GM19099 (cell line): ENCODE data around the gene SLC6A5.

ENCODE experiments used
- POLR2A ChIP-seq: IDR thresholded peaks from 3 replicates; pipeline ENCODE4 v1.6.1; 2011; ENCODE audit warnings: low read depth; ENCODE audit not compliant: insufficient read length; ENCODE audit errors: extremely low read depth

SLC6A5 gene

GRCh38 chr11:20610825-20611224 lies 11.4 kb downstream of the SLC6A5 start:
- TF ChIP-seq POLR2A: no peak

- no peak for TF ChIP-seq POLR2A
Observed at GRCh38 chr11:20611445-20611844, 12.0 kb downstream of the SLC6A5 start.

- no peak for TF ChIP-seq POLR2A
Observed at GRCh38 chr11:20611892-20612291, 12.5 kb downstream of the SLC6A5 start.

- no peak for TF ChIP-seq POLR2A
Observed at GRCh38 chr11:20612416-20612815, 13.0 kb downstream of the SLC6A5 start.

- no peak for TF ChIP-seq POLR2A
Observed at GRCh38 chr11:20616920-20617319, 17.5 kb downstream of the SLC6A5 start.

- no peak for TF ChIP-seq POLR2A
Observed at GRCh38 chr11:20617346-20618005, 18.1 kb downstream of the SLC6A5 start.

GRCh38 chr11:20618083-20618482 lies 18.7 kb downstream of the SLC6A5 start:
- no peak for TF ChIP-seq POLR2A

GRCh38 chr11:20620988-20621387 lies 21.6 kb downstream of the SLC6A5 start:
- TF ChIP-seq POLR2A: no peak

GRCh38 chr11:20621679-20622078 lies 22.3 kb downstream of the SLC6A5 start:
- TF ChIP-seq POLR2A: no peak

GRCh38 chr11:20623252-20623651 lies 23.8 kb downstream of the SLC6A5 start:
- no peak for TF ChIP-seq POLR2A

GRCh38 chr11:20626279-20626678 lies 26.9 kb downstream of the SLC6A5 start:
- TF ChIP-seq POLR2A: no peak

- no peak for TF ChIP-seq POLR2A
Observed at GRCh38 chr11:20627026-20627425, 27.6 kb downstream of the SLC6A5 start.

GRCh38 chr11:20627701-20628100 lies 28.3 kb downstream of the SLC6A5 start:
- TF ChIP-seq POLR2A: no peak

GRCh38 chr11:20631519-20632168 lies 32.2 kb downstream of the SLC6A5 start:
- TF ChIP-seq POLR2A: no peak

- TF ChIP-seq POLR2A: no peak
Observed at GRCh38 chr11:20632169-20632532, 32.7 kb downstream of the SLC6A5 start.

GRCh38 chr11:20634044-20634443 lies 34.6 kb downstream of the SLC6A5 start:
- TF ChIP-seq POLR2A: no peak

- TF ChIP-seq POLR2A: no peak
Observed at GRCh38 chr11:20634781-20635180, 35.4 kb downstream of the SLC6A5 start.
